K562 (cell line): ENCODE results near the gene RXRB. TPM values are rescaled to one million over a fixed set of nuclear protein-coding genes. Genes with fewer than 3 reads are reported as not detected.
A peak's percentile ranks its signal among the peaks of the same experiment; 100 is the strongest.

Experiments used
- CREM ChIP-seq: IDR thresholded peaks from 2 replicates; pipeline ENCODE4 v1.6.1; 2014; ENCODE audit warnings: antibody characterized with exemption, low read depth
- HLTF ChIP-seq: fragments of 450-650 bp; IDR thresholded peaks from 2 replicates; pipeline ENCODE4 v1.6.1; 2016
- MAX ChIP-seq: sonication (generic); formaldehyde crosslinking; IDR thresholded peaks from 2 replicates; pipeline ENCODE4 v1.9.0; 2022; ENCODE audit warnings: mild to moderate bottlenecking, missing genetic modification reagents
- polyA plus RNA-seq, 8 experiments: library from polyadenylated mRNA; depleted of rRNA in 4 of 8; stranded (reverse) in 5 of 8; unstranded in 3 of 8; fragments of >200 nt; fragmentation: Nextera tagmentation in 2 of 8; fragmentation: Illumina TruSeq in 1 of 8; extraction: Ambion mirVana in 2 of 8; extraction: Trizol in 1 of 8; gene quantifications; 2 replicates each; pipeline versions ENCODE4 v1.2.1 to v1.2.3, GENCODE V29; 2011 to 2014; ENCODE audit warnings: inconsistent platforms in 1 of 8, missing spikeins in 1 of 8
- total RNA-seq, 7 experiments: library from RNA; depleted of rRNA in 6 of 7; stranded (reverse); fragments of >200 nt in 6 of 7; fragmentation: Illumina TruSeq in 2 of 7; extraction: Trizol in 2 of 7; gene quantifications; 2 replicates each; pipeline versions ENCODE4 v1.2.1 to v1.2.3, GENCODE V29; 2011 to 2021; ENCODE audit warnings: low replicate concordance in 1 of 7
- TF ChIP-seq, protein P1 (sequence below): fragments of 450-650 bp; IDR thresholded peaks from 2 replicates; pipeline ENCODE4 v1.6.1; 2016; ENCODE audit warnings: low read depth

The RXRB gene
- total and polyA plus RNA-seq, 9 of the 15 experiments (the other 6 are each of a cell fraction or from before 2014, with no cell fraction given): 0.76 to 35.5 (median 18.4) TPM

DNA sequence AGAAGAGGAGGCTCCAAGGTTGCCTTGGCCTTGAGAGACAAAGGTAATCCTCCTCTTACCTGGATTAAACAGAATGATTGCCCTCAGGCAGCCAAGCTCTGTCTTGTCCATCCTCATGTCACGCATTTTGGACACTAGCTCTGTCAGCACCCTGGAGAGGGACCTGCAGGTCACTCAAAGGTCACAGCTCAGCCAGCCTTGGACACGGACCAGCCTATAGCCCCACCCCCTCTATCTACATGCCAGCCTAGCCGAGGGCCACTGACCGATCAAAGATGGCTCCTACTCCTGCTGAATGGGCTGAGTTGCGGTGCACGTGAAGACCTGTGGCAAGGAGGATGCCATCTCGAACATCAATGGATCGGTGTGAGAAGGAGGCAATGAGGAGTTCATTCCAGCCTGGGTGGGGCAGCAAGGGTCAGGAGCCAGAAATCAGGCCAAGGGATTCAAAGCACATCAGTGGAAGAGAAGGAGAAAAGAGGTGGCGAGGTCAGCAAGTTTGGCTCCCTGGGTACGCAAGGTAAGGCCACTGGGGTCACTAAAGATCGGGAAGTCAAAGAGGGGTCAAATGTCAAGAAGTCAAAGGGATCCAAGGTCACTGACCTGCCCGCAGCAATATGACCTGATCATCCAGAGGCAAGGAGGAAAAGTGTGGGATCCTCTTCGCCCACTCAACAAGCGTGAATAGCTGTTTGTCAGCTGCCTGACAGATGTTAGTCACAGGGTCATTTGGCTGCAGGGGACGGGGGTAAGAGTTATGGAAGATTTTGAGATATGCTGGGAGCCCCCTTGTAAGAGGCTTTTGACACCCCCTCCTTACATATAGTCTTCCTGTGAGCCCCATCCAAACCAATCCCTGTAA lies 4.9 kb downstream of the RXRB start (continued):
- no peak for TF ChIP-seq CREM
- TF ChIP-seq MAX (CRISPR knock-in tag): 0 out of 2 replicates have a peak, but pooled peaks have one; percentile 18
- TF ChIP-seq, protein P1, sequence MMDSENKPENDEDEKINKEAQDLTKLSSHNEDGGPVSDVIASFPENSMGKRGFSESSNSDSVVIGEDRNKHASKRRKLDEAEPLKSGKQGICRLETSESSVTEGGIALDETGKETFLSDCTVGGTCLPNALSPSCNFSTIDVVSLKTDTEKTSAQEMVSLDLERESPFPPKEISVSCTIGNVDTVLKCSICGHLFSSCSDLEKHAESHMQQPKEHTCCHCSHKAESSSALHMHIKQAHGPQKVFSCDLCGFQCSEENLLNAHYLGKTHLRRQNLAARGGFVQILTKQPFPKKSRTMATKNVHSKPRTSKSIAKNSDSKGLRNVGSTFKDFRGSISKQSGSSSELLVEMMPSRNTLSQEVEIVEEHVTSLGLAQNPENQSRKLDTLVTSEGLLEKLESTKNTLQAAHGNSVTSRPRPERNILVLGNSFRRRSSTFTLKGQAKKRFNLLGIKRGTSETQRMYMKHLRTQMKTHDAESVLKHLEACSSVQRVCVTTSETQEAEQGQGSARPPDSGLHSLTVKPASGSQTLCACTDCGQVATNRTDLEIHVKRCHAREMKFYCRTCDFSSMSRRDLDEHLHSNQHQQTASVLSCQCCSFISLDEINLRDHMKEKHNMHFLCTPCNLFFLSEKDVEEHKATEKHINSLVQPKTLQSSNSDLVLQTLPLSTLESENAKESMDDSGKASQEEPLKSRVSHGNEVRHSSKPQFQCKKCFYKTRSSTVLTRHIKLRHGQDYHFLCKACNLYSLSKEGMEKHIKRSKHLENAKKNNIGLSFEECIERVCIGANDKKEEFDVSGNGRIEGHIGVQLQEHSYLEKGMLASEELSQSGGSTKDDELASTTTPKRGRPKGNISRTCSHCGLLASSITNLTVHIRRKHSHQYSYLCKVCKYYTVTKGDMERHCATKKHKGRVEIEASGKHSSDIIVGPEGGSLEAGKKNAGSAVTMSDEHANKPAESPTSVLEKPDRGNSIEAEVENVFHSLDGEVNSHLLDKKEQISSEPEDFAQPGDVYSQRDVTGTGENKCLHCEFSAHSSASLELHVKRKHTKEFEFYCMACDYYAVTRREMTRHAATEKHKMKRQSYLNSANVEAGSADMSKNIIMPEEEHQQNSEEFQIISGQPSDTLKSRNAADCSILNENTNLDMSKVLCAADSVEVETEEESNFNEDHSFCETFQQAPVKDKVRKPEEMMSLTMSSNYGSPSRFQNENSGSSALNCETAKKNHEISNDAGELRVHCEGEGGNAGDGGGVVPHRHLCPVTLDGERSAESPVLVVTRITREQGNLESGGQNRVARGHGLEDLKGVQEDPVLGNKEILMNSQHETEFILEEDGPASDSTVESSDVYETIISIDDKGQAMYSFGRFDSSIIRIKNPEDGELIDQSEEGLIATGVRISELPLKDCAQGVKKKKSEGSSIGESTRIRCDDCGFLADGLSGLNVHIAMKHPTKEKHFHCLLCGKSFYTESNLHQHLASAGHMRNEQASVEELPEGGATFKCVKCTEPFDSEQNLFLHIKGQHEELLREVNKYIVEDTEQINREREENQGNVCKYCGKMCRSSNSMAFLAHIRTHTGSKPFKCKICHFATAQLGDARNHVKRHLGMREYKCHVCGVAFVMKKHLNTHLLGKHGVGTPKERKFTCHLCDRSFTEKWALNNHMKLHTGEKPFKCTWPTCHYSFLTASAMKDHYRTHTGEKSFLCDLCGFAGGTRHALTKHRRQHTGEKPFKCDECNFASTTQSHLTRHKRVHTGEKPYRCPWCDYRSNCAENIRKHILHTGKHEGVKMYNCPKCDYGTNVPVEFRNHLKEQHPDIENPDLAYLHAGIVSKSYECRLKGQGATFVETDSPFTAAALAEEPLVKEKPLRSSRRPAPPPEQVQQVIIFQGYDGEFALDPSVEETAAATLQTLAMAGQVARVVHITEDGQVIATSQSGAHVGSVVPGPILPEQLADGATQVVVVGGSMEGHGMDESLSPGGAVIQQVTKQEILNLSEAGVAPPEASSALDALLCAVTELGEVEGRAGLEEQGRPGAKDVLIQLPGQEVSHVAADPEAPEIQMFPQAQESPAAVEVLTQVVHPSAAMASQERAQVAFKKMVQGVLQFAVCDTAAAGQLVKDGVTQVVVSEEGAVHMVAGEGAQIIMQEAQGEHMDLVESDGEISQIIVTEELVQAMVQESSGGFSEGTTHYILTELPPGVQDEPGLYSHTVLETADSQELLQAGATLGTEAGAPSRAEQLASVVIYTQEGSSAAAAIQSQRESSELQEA: no peak
- no peak for TF ChIP-seq HLTF
